ENCODE measurements around the gene PPP6R2.
"Not testable (repeated sequence)": the region's sequence is repeated elsewhere in the genome, so short reads cannot be mapped to it uniquely, and the experiment has no call there.

The PPP6R2 gene

DNA sequence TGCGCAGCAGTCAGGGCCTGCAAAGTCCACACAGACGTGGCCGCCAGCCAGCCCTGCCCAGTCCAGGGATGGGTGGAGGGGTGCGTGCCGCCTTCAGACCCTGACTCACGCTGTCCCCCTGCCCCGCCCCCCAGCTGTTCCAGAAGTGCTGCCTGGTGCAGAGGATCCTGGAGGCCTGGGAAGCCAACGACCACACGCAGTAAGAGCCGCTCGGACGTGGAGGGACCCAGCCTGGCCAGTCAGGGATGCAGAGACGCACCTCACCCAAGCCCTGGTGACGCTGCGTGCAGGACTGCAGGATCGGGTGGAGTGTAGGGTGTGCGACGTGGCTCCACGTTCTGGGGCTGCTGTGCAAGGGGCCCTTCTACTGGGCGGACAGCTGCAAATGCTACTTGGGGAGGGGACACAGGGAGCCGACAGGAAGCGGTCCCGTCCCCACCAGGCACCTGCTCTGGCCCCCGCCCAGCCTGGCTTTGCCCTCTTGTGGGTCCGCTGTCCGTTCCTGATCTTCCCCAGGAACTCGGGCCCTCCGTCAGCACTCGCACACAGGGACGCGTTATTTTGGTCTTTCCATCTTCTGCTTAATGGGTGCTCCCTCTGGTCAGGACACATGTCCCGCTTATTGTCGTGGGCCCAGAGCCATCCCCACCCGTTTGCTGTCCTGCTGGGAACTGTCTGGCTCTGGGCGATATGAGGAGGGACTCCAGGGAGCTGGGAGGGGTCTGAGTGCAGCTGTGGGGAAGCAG lies 89.2 kb downstream of the PPP6R2 start:
- H3K4me1 Mint-ChIP-seq, result no peaks in the 10 kb centered on the region
- H3K27me3 Mint-ChIP-seq (ENCODE audit: low read depth, poor library complexity), result no peaks in the 10 kb centered on the region
- no peak overlapping the region for H3K4me3 Mint-ChIP-seq
- H3K9me3 Mint-ChIP-seq, result peaks cover 4% of the 10 kb centered on the region
- no peak for DNase-seq
- TF ChIP-seq, protein P1, sequence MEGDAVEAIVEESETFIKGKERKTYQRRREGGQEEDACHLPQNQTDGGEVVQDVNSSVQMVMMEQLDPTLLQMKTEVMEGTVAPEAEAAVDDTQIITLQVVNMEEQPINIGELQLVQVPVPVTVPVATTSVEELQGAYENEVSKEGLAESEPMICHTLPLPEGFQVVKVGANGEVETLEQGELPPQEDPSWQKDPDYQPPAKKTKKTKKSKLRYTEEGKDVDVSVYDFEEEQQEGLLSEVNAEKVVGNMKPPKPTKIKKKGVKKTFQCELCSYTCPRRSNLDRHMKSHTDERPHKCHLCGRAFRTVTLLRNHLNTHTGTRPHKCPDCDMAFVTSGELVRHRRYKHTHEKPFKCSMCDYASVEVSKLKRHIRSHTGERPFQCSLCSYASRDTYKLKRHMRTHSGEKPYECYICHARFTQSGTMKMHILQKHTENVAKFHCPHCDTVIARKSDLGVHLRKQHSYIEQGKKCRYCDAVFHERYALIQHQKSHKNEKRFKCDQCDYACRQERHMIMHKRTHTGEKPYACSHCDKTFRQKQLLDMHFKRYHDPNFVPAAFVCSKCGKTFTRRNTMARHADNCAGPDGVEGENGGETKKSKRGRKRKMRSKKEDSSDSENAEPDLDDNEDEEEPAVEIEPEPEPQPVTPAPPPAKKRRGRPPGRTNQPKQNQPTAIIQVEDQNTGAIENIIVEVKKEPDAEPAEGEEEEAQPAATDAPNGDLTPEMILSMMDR (IDR thresholded peaks at IDR 0.05), result no peak
- no peak overlapping the region for H3K27ac Mint-ChIP-seq
- peaks cover 42% of the 10 kb centered on the region for H3K36me3 Mint-ChIP-seq (ENCODE audit: low read depth)

DNA sequence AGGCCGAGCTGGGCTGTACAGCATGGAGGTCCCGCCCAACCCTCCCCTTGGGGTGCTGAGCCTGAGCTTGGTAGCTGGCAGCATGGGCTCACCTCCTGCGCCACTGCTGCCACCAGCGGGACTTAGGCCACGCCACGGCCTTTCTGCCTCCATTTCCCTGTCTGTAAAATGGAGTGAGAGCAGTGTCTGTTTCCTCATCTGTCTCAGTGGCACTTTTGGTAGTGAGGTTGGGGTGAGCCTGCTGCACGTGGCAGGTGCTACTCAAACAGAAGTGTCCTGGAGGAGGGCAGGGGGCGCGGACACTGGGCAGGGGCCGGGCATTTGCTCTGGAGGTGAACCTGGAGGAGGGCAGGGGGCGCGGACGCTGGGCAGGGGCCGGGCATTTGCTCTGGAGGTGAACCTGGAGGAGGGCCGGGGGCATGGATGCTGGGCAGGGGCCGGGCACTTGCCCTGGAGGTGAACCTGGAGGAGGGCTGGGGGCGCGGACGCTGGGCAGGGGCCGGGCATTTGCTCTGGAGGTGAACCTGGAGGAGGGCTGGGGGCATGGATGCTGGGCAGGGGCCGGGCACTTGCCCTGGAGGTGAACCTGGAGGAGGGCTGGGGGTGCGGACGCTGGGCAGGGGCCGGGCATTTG lies 89.9 kb downstream of the PPP6R2 start:
- not testable (repeated sequence) for DNase-seq; H3K4me3 Mint-ChIP-seq; H3K9me3 Mint-ChIP-seq; H3K4me1 Mint-ChIP-seq; H3K27me3 Mint-ChIP-seq (ENCODE audit: low read depth, poor library complexity); H3K27ac Mint-ChIP-seq
- peaks cover 35% of the 10 kb centered on the region for H3K36me3 Mint-ChIP-seq (ENCODE audit: low read depth)

DNA sequence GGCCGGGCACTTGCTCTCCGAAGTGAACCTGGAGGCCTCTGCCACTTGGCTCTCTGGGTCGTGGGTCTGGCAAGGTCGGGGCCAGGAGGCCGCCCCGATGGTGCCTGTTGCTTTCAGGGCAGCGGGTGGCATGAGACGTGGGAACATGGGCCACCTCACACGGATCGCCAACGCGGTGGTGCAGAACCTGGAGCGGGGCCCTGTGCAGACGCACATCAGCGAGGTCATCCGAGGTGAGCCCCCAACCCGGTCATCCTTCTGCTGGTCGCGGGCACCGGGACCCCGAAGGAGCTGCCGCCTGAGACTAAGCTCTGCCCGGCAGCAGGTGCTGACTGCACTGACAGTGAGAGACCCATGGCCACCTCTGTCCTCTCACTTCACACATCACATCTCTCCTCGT lies 91.7 kb downstream of the PPP6R2 start:
- no peak overlapping the region for H3K4me3 Mint-ChIP-seq
- no peaks in the 10 kb centered on the region for H3K9me3 Mint-ChIP-seq
- TF ChIP-seq, protein P1 (IDR thresholded peaks at IDR 0.05), result no peak
- H3K27me3 Mint-ChIP-seq (ENCODE audit: low read depth, poor library complexity), result no peaks in the 10 kb centered on the region
- peaks cover 16% of the 10 kb centered on the region for H3K36me3 Mint-ChIP-seq (ENCODE audit: low read depth)
- no peaks in the 10 kb centered on the region for H3K4me1 Mint-ChIP-seq
- DNase-seq, result no peak
- H3K27ac Mint-ChIP-seq, result no peak overlapping the region

DNA sequence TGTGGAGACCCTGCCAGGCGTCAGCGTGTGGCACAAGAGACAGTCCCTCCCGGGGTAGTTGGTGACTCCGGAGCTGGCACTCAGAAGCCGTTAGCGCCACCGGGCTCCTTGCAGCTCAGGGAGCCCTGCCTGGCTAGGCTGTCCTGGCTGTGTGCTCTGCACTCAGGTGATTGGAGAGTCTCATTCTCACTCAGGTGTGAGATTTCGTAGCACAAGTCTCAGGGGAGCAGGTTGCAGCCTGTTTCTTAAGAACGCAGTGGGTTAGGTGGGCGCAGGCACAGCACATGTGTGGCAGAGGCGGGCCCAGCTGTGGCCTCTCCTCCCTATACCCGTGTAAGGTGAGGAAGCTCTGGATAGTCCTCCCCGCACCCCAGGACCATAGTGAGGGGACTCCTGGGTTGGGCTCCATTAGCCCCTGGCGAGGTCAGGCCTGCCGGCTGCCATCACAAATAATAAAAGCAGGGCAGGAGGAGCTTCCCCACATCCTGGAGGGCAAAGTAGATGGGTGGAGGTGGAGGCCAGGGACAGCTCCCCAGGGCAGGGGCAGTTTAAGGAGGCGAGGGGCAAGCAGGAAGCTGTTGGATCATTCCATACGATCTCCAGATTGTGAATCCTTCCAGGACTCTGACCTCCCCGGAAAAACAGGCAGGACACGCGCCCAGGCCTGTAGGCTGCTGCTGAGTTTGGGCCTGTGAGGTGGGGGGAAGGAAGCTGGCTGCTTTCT lies 92.3 kb downstream of the PPP6R2 start:
- H3K4me3 Mint-ChIP-seq, result no peak overlapping the region
- TF ChIP-seq, protein P1 (IDR thresholded peaks at IDR 0.05), result no peak
- H3K4me1 Mint-ChIP-seq, result no peaks in the 10 kb centered on the region
- DNase-seq, result no peak
- no peaks in the 10 kb centered on the region for H3K9me3 Mint-ChIP-seq
- H3K27me3 Mint-ChIP-seq (ENCODE audit: low read depth, poor library complexity), result no peaks in the 10 kb centered on the region
- no peak overlapping the region for H3K27ac Mint-ChIP-seq
- H3K36me3 Mint-ChIP-seq (ENCODE audit: low read depth), result peaks cover 11% of the 10 kb centered on the region

DNA sequence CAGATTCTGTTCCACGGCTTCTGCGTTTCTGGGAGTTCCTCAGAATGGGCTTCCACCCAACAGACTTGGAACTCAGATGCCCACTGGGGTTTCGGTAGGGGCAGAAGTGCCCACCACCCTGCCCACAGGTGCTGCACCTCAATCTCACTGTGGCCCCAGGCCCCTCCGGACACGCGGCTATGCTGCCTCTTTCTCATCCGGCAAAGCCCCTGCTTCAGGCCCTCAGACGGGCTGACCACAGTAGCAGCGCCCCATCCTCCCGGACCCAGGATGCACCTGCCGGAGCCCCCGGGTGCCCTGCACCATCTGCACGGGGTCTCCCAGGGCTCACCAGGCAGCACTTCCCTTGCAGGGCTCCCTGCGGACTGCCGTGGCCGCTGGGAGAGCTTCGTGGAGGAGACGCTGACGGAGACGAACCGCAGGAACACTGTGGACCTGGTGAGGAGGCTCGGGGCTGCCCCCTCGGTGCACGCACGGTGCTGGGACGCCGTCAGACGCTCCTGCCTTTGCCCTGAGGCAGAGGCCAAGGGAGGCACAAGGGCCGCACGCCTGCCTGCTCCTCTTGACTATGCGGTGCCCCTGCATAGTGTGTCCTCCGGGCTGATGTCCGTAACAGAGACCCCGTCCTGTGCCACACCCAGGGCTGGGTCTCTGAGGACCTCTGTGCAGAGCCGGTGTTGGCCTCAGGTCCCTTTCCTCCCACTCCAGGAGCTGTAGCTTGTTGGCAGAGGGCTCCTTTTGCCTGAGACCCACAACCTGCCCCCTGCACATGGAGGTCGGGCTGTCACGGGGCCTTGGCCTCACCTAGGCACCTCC lies 93.1 kb downstream of the PPP6R2 start:
- Mint-ChIP-seq H3K4me3 (no peak overlapping the region), H3K36me3 (ENCODE audit: low read depth) (peaks cover 7% of the 10 kb centered on the region), H3K9me3 (no peaks in the 10 kb centered on the region), H3K27ac (no peak overlapping the region), H3K4me1 (no peaks in the 10 kb centered on the region), H3K27me3 (ENCODE audit: low read depth, poor library complexity) (no peaks in the 10 kb centered on the region)
- TF ChIP-seq, protein P1 (IDR thresholded peaks at IDR 0.05), result no peak
- DNase-seq, result no peak

Measured in nephron progenitor cell (in vitro differentiated cells).